ENCODE data around the gene RCOR2. TPM values are rescaled to one million over a fixed set of nuclear protein-coding genes. Genes with fewer than 3 reads are reported as not detected.

RCOR2 gene
- polyA plus RNA-seq, 4 donors: 10.5 to 14.5 (median 13.1) TPM

Other genes with a start within 250 kb of the RCOR2 start
- gene ATL3, start 245.8 kb downstream of the RCOR2 start, polyA plus RNA-seq (ENCODE audit: insufficient read length in 4 of 4): 10 to 100 TPM; 16.0 to 21.0 (median 19.2) TPM
- gene RTN3, start 235.7 kb downstream of the RCOR2 start, polyA plus RNA-seq (ENCODE audit: insufficient read length in 4 of 4): 100 to 1,000 TPM; 172 to 196 (median 184) TPM
- gene ZFTA, start 148.4 kb downstream of the RCOR2 start, polyA plus RNA-seq (ENCODE audit: insufficient read length in 4 of 4): 10 to 100 TPM; 48.6 to 51.1 (median 49.1) TPM
- gene SPINDOC, start 103.7 kb downstream of the RCOR2 start, polyA plus RNA-seq (ENCODE audit: insufficient read length in 4 of 4): 10 to 100 TPM; 28.4 to 37.0 (median 29.2) TPM
- 10 to 100 TPM; 31.5 to 39.5 (median 36.9) TPM for gene MARK2, start 78.1 kb downstream of the RCOR2 start, polyA plus RNA-seq (ENCODE audit: insufficient read length in 4 of 4)
- gene NAA40, start 21.8 kb upstream of the RCOR2 start, polyA plus RNA-seq (ENCODE audit: insufficient read length in 4 of 4): 10 to 100 TPM; 30.3 to 36.5 (median 32.0) TPM
- 100 to 1,000 TPM; 224 to 368 (median 262) TPM for gene COX8A, start 57.5 kb upstream of the RCOR2 start, polyA plus RNA-seq (ENCODE audit: insufficient read length in 4 of 4)
- gene OTUB1, start 69.3 kb upstream of the RCOR2 start, polyA plus RNA-seq (ENCODE audit: insufficient read length in 4 of 4): 100 to 1,000 TPM; 102 to 109 (median 106) TPM
- 1 to 10 TPM; 2.6 to 4.1 (median 3.1) TPM for gene FLRT1, start 118.8 kb upstream of the RCOR2 start, polyA plus RNA-seq (ENCODE audit: insufficient read length in 4 of 4)
- gene MACROD1, start 248.9 kb upstream of the RCOR2 start, polyA plus RNA-seq (ENCODE audit: insufficient read length in 4 of 4): 10 to 100 TPM; 13.6 to 18.9 (median 14.1) TPM